Left colon (tissue), 2 donors: ENCODE data around the gene PSMD14. TPM values are rescaled to one million over a fixed set of nuclear protein-coding genes. Genes with fewer than 3 reads are reported as not detected.
"Not testable (repeated sequence)": the region's sequence is repeated elsewhere in the genome, so short reads cannot be mapped to it uniquely, and the experiment has no call there.

Experiments used
- ATAC-seq: fragments of 200-7000 bp; cut with Tn5 transposase; one replicate; pipeline ENCODE4 v1.9.1; 2020; ENCODE audit warnings: mild to moderate bottlenecking, moderate library complexity
- DNase-seq, 2 donors: peaks; one replicate each; pipeline ENCODE4 v3.0.0-alpha.2; 2020
- intact Hi-C, 2 donors: fragments of 100-400 bp; cut with DNase I in 1 of 2; cut with micrococcal nuclease in 1 of 2; formaldehyde crosslinking; loops; one replicate each; pipeline versions ENCODE4 v1.11.2 to v1.14.0; 2022; cut with DNase I, micrococcal nuclease
- total RNA-seq, 2 donors: library from RNA; stranded (reverse); fragmentation: NEBNext Ultra II Directional; extraction: Animal tissue kit (Norgen Biotek cat#: 25700); gene quantifications; one replicate each; pipeline ENCODE4 v1.2.1, GENCODE V29; 2021
- donor health status: DM: no; HTN: no; CAD: no.
- donor health status: DM: yes; HTN: yes; CAD: no.

The PSMD14 gene
- total RNA-seq, 2 donors from 2014 or later: 27.2 to 34.5 TPM

GRCh38 chr2:161324876-161325275 is 16.7 kb downstream of the PSMD14 start:
- intact Hi-C loops: no loop called here
- ATAC-seq: no peak
- DNase-seq: no peak

GRCh38 chr2:161327582-161327981 is 19.4 kb downstream of the PSMD14 start:
- ATAC-seq (no peak), DNase-seq (no peak)
- intact Hi-C loops: no loop called here

- DNase-seq (no peak), ATAC-seq (no peak)
- intact Hi-C loops: no loop called here
Observed at GRCh38 chr2:161332371-161332967, 24.2 kb downstream of the PSMD14 start.

- intact Hi-C loops: no loop called here
- no peak for ATAC-seq
Observed at GRCh38 chr2:161335626-161336025, 27.4 kb downstream of the PSMD14 start.

GRCh38 chr2:161337247-161337646 is 29.0 kb downstream of the PSMD14 start:
- intact Hi-C loops: no loop called here
- no peak for ATAC-seq

More at GRCh38 chr2:161335626-161336025, 27.4 kb downstream of the PSMD14 start:
- DNase-seq: no peak

GRCh38 chr2:161339532-161339931 is 31.3 kb downstream of the PSMD14 start:
- DNase-seq, intact Hi-C loops: not testable (repeated sequence)
- peak; percentile 99 for ATAC-seq

More at GRCh38 chr2:161337247-161337646, 29.0 kb downstream of the PSMD14 start:
- no peak for DNase-seq

- ATAC-seq, intact Hi-C loops, DNase-seq: not testable (repeated sequence)
Observed at GRCh38 chr2:161340930-161341413, 32.7 kb downstream of the PSMD14 start.

- intact Hi-C loops: no loop called here
- ATAC-seq (no peak), DNase-seq (no peak)
Observed at GRCh38 chr2:161343235-161343634, 35.0 kb downstream of the PSMD14 start.

GRCh38 chr2:161344692-161345091 is 36.5 kb downstream of the PSMD14 start:
- intact Hi-C loops: no loop called here
- DNase-seq (no peak), ATAC-seq (no peak)

GRCh38 chr2:161351678-161352077 is 43.5 kb downstream of the PSMD14 start:
- no peak for DNase-seq

GRCh38 chr2:161352719-161353118 is 44.5 kb downstream of the PSMD14 start:
- intact Hi-C loops: no loop called here
- ATAC-seq: no peak

More at GRCh38 chr2:161351678-161352077, 43.5 kb downstream of the PSMD14 start:
- intact Hi-C loops: no loop called here
- ATAC-seq: no peak

GRCh38 chr2:161353543-161353942 is 45.3 kb downstream of the PSMD14 start:
- intact Hi-C loops: no loop called here
- no peak for ATAC-seq
- no peak for DNase-seq

More at GRCh38 chr2:161352719-161353118, 44.5 kb downstream of the PSMD14 start:
- DNase-seq: no peak

- ATAC-seq (no peak), DNase-seq (no peak)
- intact Hi-C loops: no loop called here
Observed at GRCh38 chr2:161354106-161354505, 45.9 kb downstream of the PSMD14 start.

- intact Hi-C loops: no loop called here
- no peak for DNase-seq
- no peak for ATAC-seq
Observed at GRCh38 chr2:161355106-161355505, 46.9 kb downstream of the PSMD14 start.

GRCh38 chr2:161355983-161356382 is 47.8 kb downstream of the PSMD14 start:
- ATAC-seq (no peak), DNase-seq (no peak)
- intact Hi-C loops: no loop called here

GRCh38 chr2:161357097-161357496 is 48.9 kb downstream of the PSMD14 start:
- no peak for DNase-seq
- intact Hi-C loops: no loop called here
- ATAC-seq: no peak

GRCh38 chr2:161358838-161359237 is 50.6 kb downstream of the PSMD14 start:
- DNase-seq (no peak), ATAC-seq (no peak)
- intact Hi-C loops: no loop called here

GRCh38 chr2:161360095-161360654 is 52.0 kb downstream of the PSMD14 start:
- DNase-seq, ATAC-seq, intact Hi-C loops: not testable (repeated sequence)

GRCh38 chr2:161362568-161363166 is 54.4 kb downstream of the PSMD14 start:
- ATAC-seq (no peak), DNase-seq (no peak)
- intact Hi-C loops: no loop called here

- intact Hi-C loops: no loop called here
- ATAC-seq: no peak
- DNase-seq: no peak
Observed at GRCh38 chr2:161367675-161368074, 59.5 kb downstream of the PSMD14 start.
